Stimulated activated naive CD8-positive, alpha-beta T cell treated with anti-CD3 and anti-CD28 coated beads, Interleukin-15, Interleukin-2, amounts not matched to agents 100 ng/mL and 50 ng/mL, for 24 hours (primary cell): ENCODE measurements around the gene USP10.
A peak's percentile ranks its signal among the peaks of the same experiment; 100 is the strongest.

Experiments used
- H3K27ac Mint-ChIP-seq: one replicate; pipeline ENCODE4 v1.8.0; 2021; ENCODE audit warnings: mild to moderate bottlenecking, mixed read lengths
- H3K27me3 Mint-ChIP-seq: one replicate; pipeline ENCODE4 v1.8.0; 2021; ENCODE audit warnings: mixed read lengths
- H3K36me3 Mint-ChIP-seq: one replicate; pipeline ENCODE4 v1.8.0; 2021; ENCODE audit warnings: low read depth, mixed read lengths
- H3K4me1 Mint-ChIP-seq: one replicate; pipeline ENCODE4 v1.8.0; 2021; ENCODE audit warnings: low read depth, mixed read lengths
- H3K4me3 Mint-ChIP-seq: one replicate; pipeline ENCODE4 v1.8.0; 2021; ENCODE audit warnings: mild to moderate bottlenecking, mixed read lengths
- H3K9me3 Mint-ChIP-seq: one replicate; pipeline ENCODE4 v1.8.0; 2021; ENCODE audit warnings: mixed read lengths

The USP10 gene

DNA sequence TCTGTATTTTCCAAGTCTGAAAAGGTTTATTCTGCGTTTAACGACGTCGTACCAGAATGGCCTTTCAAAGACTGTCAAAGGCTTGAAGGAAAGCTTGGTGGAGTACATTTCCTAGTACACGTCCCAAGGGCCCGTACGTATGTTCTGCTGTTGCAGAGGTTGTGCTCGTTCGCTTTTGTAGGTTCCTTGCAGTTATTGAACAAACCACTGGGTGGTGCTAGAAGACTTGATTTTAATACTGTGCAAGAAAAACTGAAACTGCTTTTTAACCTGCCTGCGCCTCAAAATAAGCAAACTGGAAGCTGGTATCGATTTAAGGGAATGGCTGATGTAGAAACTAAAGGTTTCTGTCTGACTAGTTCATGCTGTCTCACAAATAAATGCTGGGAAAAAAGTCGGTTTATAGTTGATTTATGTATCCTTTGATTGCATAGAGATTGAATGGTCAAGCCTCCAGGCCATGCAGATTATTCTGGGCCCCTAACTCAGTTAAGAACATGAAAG lies 54.6 kb downstream of the USP10 start:
- no peaks in the 10 kb centered on the region for H3K9me3 Mint-ChIP-seq
- peak overlapping the region; percentile 47 for H3K4me3 Mint-ChIP-seq
- H3K4me1 Mint-ChIP-seq = peaks cover 89% of the 10 kb centered on the region
- H3K27ac Mint-ChIP-seq = peak overlapping the region; percentile 78
- no peaks in the 10 kb centered on the region for H3K27me3 Mint-ChIP-seq
- H3K36me3 Mint-ChIP-seq = peaks cover 48% of the 10 kb centered on the region

DNA sequence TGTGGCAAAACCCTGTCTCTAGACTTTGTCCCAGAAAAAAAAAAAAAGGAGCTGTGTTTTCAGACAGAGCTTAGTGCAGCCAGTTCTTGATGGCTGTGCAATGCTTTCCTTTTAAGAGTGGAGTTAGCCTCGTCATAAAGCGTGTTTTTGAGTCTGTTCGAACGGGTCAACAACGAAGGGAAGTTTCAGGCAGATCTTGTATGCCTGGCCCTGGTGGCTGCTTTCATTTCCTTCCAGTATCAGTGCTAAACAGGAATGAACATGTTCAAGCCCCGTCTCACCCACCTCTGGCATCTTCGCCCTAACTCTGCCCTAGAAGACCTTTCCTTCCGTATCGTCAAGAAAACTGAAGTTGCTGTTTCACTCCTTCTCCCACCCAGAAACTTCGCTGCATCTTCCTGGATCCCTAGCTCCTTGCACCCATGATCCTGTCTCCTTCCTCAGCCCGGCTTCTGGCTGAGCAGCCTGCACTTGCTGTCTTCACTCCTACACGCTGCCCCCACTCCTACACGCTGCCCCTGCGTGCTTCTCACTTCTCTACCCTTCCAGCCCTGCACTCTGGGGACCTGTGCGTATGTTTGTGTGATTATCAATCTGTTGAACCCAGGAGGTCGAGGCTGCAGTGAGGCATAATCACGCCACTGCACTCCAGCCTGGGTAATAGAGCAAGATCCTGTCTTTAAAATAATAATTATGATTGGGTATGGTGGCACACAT lies 55.3 kb downstream of the USP10 start:
- Mint-ChIP-seq H3K4me3 (no peak overlapping the region), H3K36me3 (peaks cover 55% of the 10 kb centered on the region)

DNA sequence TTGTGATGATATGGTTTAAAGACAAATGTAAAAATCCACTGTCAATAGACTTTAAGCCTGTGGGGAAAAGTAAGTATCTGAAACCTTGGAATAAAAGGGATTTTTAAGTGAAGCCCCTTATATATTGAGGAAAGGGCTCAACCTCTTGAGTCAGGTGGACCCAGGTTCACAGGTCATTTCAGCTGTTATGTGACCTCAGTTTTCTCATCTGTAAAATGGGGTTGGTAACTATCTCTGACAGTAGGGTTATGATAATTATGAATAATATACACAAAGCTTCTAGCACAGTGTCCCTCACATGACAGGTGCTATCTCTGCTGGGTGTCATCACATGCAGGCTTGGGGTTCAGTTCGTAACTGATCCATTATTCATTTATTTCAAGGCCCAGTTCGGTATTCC lies 57.0 kb downstream of the USP10 start:
- H3K27ac Mint-ChIP-seq = peak overlapping the region; percentile 41
- no peak overlapping the region for H3K4me3 Mint-ChIP-seq
- H3K4me1 Mint-ChIP-seq = peaks cover 70% of the 10 kb centered on the region
- no peaks in the 10 kb centered on the region for H3K9me3 Mint-ChIP-seq
- peaks cover 63% of the 10 kb centered on the region for H3K36me3 Mint-ChIP-seq
- no peaks in the 10 kb centered on the region for H3K27me3 Mint-ChIP-seq

More for the DNA sequence above, 55.3 kb downstream of the USP10 start:
- Mint-ChIP-seq H3K4me1 (peaks cover 88% of the 10 kb centered on the region), H3K9me3 (no peaks in the 10 kb centered on the region), H3K27ac (no peak overlapping the region), H3K27me3 (no peaks in the 10 kb centered on the region)

GRCh38 chr16:84758627-84759026 lies 58.8 kb downstream of the USP10 start:
- H3K36me3 Mint-ChIP-seq = peaks cover 65% of the 10 kb centered on the region
- H3K27ac Mint-ChIP-seq = peak overlapping the region; percentile 2
- peaks cover 54% of the 10 kb centered on the region for H3K4me1 Mint-ChIP-seq
- H3K9me3 Mint-ChIP-seq = no peaks in the 10 kb centered on the region
- H3K4me3 Mint-ChIP-seq = no peak overlapping the region
- H3K27me3 Mint-ChIP-seq = no peaks in the 10 kb centered on the region

GRCh38 chr16:84759061-84759460 lies 59.3 kb downstream of the USP10 start:
- Mint-ChIP-seq H3K9me3 (no peaks in the 10 kb centered on the region), H3K4me1 (peaks cover 50% of the 10 kb centered on the region), H3K27ac (peak overlapping the region; percentile 2), H3K4me3 (no peak overlapping the region), H3K27me3 (no peaks in the 10 kb centered on the region), H3K36me3 (peaks cover 68% of the 10 kb centered on the region)

GRCh38 chr16:84759906-84760305 lies 60.1 kb downstream of the USP10 start:
- peaks cover 41% of the 10 kb centered on the region for H3K4me1 Mint-ChIP-seq
- peaks cover 68% of the 10 kb centered on the region for H3K36me3 Mint-ChIP-seq
- H3K27ac Mint-ChIP-seq = no peak overlapping the region
- H3K9me3 Mint-ChIP-seq = no peaks in the 10 kb centered on the region
- H3K27me3 Mint-ChIP-seq = no peaks in the 10 kb centered on the region
- H3K4me3 Mint-ChIP-seq = no peak overlapping the region

DNA sequence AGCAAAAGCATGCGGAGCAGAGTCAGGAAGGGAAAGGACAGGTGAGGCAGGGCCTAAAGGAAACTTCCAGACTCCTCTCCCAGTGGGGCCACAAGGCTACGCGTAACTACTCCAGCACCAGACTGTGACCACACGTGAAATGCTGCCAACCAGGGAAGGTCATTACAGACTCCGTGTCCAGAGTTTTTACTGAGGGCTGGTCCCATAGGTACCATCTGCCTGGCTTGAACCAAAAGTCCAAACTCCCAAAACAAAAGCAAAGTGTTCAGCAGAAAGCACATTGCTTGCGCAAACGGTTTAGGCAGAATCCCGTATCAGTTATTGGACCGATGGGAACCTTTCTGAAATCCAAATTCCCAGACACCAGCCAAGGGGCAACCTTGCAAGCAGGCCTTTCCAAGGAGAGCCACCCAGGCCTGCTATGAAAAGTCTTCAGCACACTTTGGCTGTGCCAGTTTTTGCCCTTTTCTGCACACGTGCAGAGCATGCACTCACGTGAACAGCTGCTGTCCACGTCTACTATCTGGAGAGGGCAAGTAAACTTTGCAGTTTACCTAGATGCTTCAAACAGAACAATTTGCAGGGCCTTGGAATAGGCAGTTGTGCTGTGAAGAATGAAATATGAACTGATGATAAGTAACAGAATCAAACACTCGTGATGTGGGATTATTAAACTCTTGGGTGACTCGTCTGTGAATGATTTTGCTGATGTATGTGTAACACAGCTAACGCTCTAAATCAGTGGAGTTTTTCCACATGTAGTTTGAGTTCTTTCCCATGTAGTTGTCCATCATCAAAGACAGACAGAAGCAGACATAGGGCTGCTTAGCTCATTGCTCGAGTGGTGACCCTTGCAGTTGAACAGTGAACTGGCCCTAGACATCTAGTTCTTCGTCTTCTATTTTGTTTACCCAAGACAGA lies 61.9 kb downstream of the USP10 start:
- Mint-ChIP-seq H3K9me3 (no peaks in the 10 kb centered on the region), H3K4me1 (peaks cover 38% of the 10 kb centered on the region), H3K36me3 (peaks cover 78% of the 10 kb centered on the region), H3K4me3 (no peak overlapping the region), H3K27ac (no peak overlapping the region), H3K27me3 (no peaks in the 10 kb centered on the region)

DNA sequence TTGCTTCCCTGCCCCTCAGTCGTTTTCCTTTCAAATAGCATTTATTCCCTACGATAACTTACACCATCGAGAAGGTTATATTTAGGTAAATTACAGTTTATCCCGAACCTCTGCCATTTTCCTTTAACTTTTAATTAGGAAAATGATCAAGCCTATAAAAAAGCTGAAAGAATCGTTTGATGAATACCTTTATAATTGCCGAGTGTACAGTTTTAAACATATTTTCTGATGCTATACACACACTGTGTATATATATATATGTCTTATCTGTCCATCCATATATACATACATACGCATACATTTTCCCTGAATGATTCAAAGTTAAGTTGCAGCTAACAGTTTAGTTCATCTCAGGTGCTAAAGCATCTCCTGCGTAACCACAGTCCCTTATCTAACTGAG lies 63.4 kb downstream of the USP10 start:
- Mint-ChIP-seq H3K9me3 (no peaks in the 10 kb centered on the region), H3K4me3 (no peak overlapping the region), H3K36me3 (peaks cover 88% of the 10 kb centered on the region), H3K27ac (no peak overlapping the region), H3K4me1 (peaks cover 34% of the 10 kb centered on the region), H3K27me3 (no peaks in the 10 kb centered on the region)

- Mint-ChIP-seq H3K9me3 (no peaks in the 10 kb centered on the region), H3K27ac (no peak overlapping the region), H3K4me1 (peaks cover 29% of the 10 kb centered on the region), H3K4me3 (no peak overlapping the region), H3K36me3 (peaks cover 88% of the 10 kb centered on the region), H3K27me3 (no peaks in the 10 kb centered on the region)
These were observed 63.8 kb downstream of the USP10 start for GRCh38 chr16:84763629-84764028.

DNA sequence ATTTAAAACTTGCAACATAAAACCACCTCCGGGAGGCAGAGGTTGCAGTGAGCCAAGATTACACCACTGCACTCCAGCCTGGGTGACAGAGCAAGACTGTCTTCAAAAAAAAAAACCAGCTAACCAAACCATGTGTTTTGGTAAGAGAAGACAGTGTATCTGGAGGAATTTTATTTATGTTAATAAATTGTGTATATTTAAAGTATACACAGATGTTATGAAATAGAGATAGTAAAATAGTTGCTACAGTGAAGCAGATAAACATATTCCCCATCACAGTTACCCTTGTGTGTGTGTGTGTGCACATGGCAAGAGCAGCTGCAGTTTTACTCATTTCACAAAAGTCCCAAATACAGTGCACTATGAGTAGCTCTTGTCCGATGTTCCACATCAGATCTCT lies 65.2 kb downstream of the USP10 start:
- Mint-ChIP-seq H3K9me3 (no peaks in the 10 kb centered on the region), H3K27me3 (no peaks in the 10 kb centered on the region), H3K4me1 (peaks cover 17% of the 10 kb centered on the region), H3K4me3 (no peak overlapping the region), H3K36me3 (peaks cover 90% of the 10 kb centered on the region), H3K27ac (no peak overlapping the region)

- Mint-ChIP-seq H3K9me3 (no peaks in the 10 kb centered on the region), H3K27ac (no peak overlapping the region), H3K4me3 (no peak overlapping the region), H3K36me3 (peaks cover 84% of the 10 kb centered on the region), H3K4me1 (peaks cover 17% of the 10 kb centered on the region), H3K27me3 (no peaks in the 10 kb centered on the region)
These were observed 66.1 kb downstream of the USP10 start for GRCh38 chr16:84765616-84766580.

DNA sequence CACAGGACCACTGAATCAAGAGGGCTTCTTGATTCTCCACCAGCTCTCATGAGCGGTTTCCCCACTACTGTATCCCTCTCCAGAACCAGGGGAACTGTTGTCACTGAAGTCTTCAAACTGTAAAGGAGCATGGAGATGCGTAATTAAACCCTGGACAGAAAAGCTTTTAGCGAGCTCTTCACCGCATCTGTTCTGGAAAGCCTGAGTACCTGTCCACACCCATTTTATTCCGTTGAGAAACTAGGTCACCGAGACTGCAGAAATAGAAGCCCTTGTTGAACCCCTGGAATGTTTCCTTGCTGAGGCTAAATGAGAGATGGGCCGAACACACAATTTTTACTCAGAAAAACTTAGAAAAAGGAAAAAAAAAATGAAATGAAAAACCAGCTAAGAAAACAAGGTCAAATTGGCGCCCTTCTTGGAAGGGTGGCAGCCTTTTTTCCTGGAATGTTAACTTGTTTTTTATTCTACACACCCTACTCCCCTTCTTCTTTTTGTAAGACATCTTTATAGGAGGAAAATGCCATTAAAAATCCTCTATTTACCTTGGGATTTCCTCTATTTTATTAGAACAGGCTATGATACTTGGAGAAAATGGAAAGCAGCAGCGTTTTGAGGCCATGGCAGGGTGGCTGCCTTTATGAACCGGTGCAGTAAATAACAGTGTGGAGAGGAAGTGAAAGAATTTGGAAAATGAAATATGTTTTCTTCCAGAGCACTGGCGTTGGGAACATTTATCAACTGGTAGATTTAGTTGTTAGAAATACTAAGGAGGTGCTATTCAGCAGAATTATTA lies 67.4 kb downstream of the USP10 start:
- H3K4me1 Mint-ChIP-seq = peaks cover 17% of the 10 kb centered on the region
- H3K27ac Mint-ChIP-seq = peak overlapping the region; percentile 50

DNA sequence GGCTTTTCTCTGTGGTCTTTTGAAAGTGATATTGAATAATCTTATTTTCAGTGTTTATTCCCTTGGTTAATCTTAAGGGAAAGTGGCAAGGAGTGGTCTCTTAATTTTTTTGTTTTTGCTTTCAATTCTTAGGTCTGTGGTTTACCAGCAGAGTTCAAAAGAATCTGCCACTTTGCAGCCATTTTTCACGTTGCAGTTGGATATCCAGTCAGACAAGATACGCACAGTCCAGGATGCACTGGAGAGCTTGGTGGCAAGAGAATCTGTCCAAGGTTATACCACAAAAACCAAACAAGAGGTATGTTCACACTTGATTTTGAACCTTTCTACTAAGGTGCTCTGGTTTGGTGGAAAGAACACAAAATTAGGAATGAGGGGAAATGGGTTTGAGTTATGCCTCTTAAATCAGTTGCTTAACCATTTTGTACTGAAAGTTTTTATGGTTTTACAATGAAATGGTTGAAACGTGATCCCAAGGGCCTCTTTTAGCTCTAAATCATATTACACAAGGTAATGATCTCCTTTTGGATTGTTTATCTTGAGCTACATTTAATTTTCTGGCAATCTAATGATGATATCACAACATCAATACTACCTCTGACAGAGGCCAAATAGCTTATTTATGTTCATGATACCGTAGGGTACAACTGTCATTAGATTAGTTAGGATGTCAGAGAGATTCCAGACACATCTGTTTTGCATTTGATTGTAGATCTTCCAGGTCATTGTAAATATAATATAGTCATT lies 68.4 kb downstream of the USP10 start:
- H3K36me3 Mint-ChIP-seq = peaks cover 78% of the 10 kb centered on the region

More for the DNA sequence above, 67.4 kb downstream of the USP10 start:
- no peaks in the 10 kb centered on the region for H3K9me3 Mint-ChIP-seq
- H3K4me3 Mint-ChIP-seq = no peak overlapping the region
- peaks cover 77% of the 10 kb centered on the region for H3K36me3 Mint-ChIP-seq
- H3K27me3 Mint-ChIP-seq = no peaks in the 10 kb centered on the region

More for the DNA sequence above, 68.4 kb downstream of the USP10 start:
- Mint-ChIP-seq H3K4me3 (no peak overlapping the region), H3K4me1 (peaks cover 17% of the 10 kb centered on the region), H3K9me3 (no peaks in the 10 kb centered on the region), H3K27me3 (no peaks in the 10 kb centered on the region), H3K27ac (no peak overlapping the region)
